ENCODE measurements around the gene FRG2C.
"Not testable (repeated sequence)": the region's sequence is repeated elsewhere in the genome, so short reads cannot be mapped to it uniquely, and the experiment has no call there.

- TF ChIP-seq ZNF549 (CRISPR knock-in tag; IDR thresholded peaks at IDR 0.05); MYC (CRISPR knock-in tag; IDR thresholded peaks at IDR 0.05; ENCODE audit: borderline replicate concordance); SMC3 (IDR thresholded peaks at IDR 0.05; ENCODE audit: low read length): not testable (repeated sequence)
- TF ChIP-seq, protein P1, sequence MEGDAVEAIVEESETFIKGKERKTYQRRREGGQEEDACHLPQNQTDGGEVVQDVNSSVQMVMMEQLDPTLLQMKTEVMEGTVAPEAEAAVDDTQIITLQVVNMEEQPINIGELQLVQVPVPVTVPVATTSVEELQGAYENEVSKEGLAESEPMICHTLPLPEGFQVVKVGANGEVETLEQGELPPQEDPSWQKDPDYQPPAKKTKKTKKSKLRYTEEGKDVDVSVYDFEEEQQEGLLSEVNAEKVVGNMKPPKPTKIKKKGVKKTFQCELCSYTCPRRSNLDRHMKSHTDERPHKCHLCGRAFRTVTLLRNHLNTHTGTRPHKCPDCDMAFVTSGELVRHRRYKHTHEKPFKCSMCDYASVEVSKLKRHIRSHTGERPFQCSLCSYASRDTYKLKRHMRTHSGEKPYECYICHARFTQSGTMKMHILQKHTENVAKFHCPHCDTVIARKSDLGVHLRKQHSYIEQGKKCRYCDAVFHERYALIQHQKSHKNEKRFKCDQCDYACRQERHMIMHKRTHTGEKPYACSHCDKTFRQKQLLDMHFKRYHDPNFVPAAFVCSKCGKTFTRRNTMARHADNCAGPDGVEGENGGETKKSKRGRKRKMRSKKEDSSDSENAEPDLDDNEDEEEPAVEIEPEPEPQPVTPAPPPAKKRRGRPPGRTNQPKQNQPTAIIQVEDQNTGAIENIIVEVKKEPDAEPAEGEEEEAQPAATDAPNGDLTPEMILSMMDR (CRISPR knock-in tag; IDR thresholded peaks at IDR 0.05), result not testable (repeated sequence)
Observed at GRCh38 chr3:75669348-75670297, 5.5 kb downstream of the FRG2C start.

All from HepG2 (cell line).